GM18909 (cell line): ENCODE results near the gene DLG2.
"Not testable (repeated sequence)": the region's sequence is repeated elsewhere in the genome, so short reads cannot be mapped to it uniquely, and the experiment has no call there.

ENCODE experiments used
- ATAC-seq: cut with Tn5 transposase; IDR thresholded peaks from one replicate; pipeline ENCODE4 v1.9.1; 2021; ENCODE audit warnings: mild to moderate bottlenecking; ENCODE audit not compliant: unreplicated experiment, poor library complexity

DLG2 gene

GRCh38 chr11:84372381-84372950 is 1254.7 kb downstream of the DLG2 start:
- ATAC-seq, result no peak

DNA sequence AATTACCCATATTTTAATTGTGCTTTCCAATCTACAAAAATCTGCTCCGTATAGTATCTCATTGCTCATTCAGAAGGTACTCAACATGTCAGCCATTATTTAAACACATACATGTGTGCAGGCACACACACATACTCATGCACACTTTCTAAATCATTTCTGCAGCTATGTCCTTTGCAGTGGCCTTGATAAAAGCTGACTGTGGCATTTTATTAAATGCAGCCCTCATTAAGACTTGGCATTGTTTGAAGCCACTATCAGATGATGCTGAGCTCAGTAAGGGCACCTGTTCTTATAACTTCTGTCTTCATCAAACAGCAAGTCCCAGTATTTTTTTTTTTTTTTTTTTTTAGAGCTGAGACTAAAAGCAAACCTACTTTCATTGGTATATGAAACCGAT is 1269.1 kb downstream of the DLG2 start:
- ATAC-seq, result no peak

GRCh38 chr11:84355911-84356310 is 1271.2 kb downstream of the DLG2 start:
- no peak for ATAC-seq

- no peak for ATAC-seq
These were observed 1281.5 kb downstream of the DLG2 start for GRCh38 chr11:84345597-84345996.

DNA sequence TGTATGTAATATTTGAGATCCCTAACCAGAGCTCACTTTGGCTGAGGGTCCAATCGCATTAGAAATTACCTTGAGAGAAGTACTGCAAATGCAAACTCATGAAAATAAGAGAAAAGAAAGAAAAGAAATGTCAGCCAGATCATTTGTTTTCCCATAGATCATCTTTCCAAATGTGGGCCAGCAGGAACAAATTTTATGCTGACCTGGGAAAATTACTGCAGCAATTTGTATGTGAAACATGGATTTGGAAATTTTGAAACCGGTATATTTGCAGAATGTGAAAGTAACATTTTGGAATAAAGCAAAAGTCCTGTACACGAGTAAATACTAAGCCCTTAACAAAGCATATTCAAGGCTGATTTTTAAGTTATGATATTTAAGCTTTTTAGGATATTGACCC is 1282.1 kb downstream of the DLG2 start:
- no peak for ATAC-seq

DNA sequence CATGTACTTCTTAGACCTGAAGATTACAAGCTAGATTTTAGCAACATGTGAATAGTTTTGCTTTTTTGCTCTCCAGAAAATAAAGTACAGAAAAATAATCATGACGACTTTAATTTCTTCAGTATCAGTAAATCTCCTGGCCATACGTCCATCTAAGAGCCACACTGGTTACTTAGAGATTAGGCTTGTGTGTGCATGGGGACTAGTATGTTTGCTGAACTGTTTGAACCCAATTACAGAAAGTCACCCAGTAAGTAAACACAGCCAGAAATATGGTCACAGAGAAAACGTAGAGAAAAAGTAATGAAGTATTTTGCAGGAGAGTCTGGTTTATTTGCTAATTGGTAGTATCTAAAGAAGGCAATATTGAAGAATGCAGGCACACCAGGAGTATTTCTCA is 1287.3 kb downstream of the DLG2 start:
- no peak for ATAC-seq

- no peak for ATAC-seq
These were observed 1293.9 kb downstream of the DLG2 start for GRCh38 chr11:84333221-84333620.

GRCh38 chr11:84322211-84322610 is 1304.9 kb downstream of the DLG2 start:
- ATAC-seq, result no peak

DNA sequence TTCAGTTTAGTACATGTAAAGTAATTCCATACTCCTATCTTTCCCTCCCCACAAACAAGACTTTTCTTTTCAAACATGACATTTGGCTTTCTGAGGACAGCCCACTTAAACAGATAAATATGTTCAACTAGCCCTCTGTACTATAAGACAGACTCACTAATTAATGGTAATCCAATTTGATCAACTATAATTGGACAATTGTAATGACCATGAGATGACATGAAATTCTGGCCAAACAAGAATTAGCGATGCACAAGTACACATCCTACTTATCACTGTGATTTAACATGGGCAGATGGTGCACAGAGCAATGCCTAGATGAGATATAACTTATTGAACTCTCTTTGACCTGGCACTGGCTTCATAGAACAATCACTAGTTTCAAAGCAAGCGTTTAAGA is 1307.3 kb downstream of the DLG2 start:
- ATAC-seq, result no peak

DNA sequence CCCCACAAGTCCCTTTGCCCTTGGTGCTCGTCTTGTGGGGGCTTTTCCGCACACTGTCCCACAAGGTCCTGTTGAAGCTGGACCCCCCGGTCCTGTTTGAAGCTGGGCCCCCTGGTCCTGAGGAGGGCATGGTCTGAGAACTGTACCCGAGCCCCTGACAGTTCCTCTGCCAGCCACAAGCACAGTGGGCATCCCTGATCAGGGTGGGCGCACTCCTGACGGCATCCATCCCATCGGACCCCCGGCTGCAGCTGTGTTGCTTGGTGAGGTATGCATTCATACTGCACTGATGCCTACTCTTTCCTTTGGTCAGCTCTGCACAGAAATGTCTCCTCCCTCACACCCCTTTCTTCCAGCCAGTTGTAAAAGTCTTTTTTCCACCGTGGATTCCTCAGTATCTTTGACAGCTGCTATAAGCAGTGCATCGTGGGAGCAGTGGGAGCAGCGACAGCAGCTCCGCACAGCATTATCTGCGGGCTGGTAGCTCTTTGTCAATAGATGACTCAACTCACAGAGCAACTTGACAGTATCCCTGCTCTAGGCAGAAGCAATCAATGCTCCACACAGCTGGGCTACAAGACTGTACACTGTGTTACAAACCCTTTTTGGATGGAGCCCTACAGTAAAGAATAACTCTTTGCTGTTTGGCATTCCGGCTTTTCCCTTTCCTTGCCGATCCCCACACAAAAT is 1310.1 kb downstream of the DLG2 start:
- no peak for ATAC-seq

- no peak for ATAC-seq
These were observed 1313.2 kb downstream of the DLG2 start for GRCh38 chr11:84313830-84314359.

DNA sequence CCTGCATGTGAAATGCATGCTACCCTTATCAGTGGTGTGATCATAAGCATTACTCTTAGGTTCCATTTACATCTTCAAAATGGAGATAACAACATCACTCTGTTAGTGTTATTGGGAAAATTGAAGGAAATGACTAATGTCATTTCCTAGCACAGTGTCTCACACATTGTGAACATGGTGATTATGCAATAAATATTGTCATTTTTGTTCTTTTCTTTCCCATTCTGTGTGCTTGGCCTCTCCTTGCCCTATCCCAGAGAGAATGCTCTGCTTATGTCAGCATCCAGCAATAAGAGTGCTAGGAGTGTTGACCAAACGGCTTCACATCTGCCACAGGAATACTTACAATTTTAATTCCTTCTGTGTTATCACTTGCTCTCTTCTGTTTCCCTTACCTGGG is 1316.9 kb downstream of the DLG2 start:
- ATAC-seq, result no peak

DNA sequence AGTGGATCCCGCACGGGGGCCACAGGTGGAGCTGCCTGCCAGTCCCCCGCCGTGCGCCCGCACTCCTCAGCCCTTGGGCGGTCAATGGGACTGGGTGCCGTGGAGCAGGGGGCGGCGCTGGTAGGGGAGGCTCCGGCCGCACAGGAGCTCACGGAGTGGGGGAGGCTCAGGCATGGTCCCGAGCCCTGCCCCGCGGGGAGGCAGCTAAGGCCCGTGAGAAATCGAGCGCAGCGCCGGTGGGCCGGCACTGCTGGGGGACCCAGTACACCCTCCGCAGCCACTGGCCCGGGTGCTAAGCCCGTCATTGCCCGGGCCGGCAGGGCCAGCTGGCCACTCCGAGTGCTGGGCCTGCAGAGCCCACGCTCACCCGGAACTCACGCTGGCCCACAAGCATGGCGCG is 1318.7 kb downstream of the DLG2 start:
- not testable (repeated sequence) for ATAC-seq

- ATAC-seq, result no peak
These were observed 1327.1 kb downstream of the DLG2 start for GRCh38 chr11:84300092-84300491.

DNA sequence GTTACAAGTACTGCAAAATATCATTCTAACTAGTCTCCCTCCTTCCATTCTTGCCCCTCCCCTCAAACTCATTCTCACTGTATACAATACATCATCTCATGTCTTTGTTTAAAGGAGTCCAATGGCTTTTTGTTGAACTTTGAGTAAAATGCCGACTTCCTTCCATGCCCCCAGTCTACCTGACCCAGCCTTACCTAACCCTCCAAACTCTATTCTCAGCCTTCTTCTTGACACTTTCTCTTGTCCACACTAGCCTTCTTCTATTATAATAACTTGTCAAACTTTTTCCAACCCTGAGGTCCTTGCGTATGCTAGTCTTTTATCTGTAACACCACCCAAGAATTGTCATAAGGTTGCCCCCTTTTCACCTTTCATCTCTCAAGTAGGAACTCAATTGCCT is 1329.6 kb downstream of the DLG2 start:
- no peak for ATAC-seq

DNA sequence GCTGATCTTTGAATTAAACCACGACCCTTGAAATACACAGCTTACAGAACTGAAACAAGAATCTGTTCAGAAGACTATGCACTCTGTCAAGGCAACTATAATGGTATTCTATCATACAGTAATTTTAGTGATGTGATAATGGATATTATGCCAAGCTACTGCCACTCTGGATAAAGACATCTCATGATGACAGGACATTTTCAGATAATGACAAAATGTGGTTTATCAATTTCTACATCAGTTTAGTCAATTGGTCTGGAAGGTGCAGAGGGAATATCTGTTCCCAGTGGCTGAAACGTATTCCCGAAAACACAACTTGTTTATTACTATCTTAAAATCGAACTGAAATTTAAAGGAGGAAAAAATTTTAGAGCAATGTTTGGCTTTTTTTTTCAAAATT is 1331.3 kb downstream of the DLG2 start:
- ATAC-seq, result no peak

- ATAC-seq, result no peak
These were observed 1334.2 kb downstream of the DLG2 start for GRCh38 chr11:84292955-84293354.

- no peak for ATAC-seq
These were observed 1335.1 kb downstream of the DLG2 start for GRCh38 chr11:84292006-84292405.

DNA sequence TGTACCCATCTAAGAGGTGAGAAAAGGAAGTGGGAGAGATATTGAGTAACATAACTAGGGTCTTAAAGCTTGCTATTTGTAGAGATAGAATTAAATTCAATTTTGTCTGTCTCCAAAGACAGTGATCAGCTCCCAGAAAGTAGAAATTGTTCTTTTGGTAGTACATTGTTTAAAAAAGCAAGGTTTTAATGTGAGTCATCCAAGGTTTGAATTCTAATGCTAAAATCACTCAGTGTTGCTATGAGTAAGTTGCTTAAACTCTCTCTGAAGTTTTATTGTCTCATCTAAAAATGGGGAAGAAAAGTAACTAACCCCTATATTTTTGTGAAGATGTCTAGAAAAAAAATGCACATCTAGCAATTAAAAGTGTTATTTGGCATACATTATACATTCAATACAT is 1336.5 kb downstream of the DLG2 start:
- ATAC-seq, result no peak

DNA sequence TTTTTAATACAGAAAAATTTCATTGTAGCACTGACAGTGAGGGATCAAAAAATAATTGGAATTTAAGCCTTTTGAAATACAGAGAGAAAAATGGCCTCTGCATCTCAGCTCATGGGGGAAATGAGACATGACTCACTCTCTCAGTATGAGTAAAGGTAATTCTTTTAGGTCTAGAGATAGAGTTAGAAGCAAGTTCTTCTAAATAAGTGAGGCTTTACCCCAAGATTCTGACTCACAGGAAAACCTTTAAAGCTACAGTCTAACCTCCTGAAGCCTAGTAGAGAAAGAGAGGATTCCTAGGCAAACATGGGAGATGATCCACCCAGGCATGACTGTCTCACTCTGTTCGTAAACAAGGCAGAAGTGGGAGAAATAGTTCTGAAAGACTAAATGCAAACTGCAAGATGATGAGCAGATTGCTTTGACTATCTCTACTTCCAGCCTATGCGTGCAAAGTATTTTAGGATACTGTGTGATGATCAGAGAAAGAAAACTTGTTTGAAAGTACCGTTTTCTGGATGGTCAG is 1337.7 kb downstream of the DLG2 start:
- ATAC-seq, result peak; percentile 99

GRCh38 chr11:84273541-84273940 is 1353.6 kb downstream of the DLG2 start:
- no peak for ATAC-seq

GRCh38 chr11:84270466-84270865 is 1356.7 kb downstream of the DLG2 start:
- no peak for ATAC-seq
